H1 (cell line): Measurements from ENCODE around the gene SRRM5. TPM values are rescaled to one million over a fixed set of nuclear protein-coding genes. Genes with fewer than 3 reads are reported as not detected.
A peak's percentile ranks its signal among the peaks of the same experiment; 100 is the strongest.

Experiments used
- CEBPB ChIP-seq: IDR thresholded peaks from 2 replicates; pipeline ENCODE4 v1.6.1; 2012; ENCODE audit warnings: low read depth, low read length
- JUND ChIP-seq: IDR thresholded peaks from 2 replicates; pipeline ENCODE4 v1.6.1; 2011; ENCODE audit warnings: mild to moderate bottlenecking, improper control_type of control experiment, low read length
- MAFK ChIP-seq: IDR thresholded peaks from 2 replicates; pipeline ENCODE4 v1.6.1; 2012; ENCODE audit warnings: low read depth, mild to moderate bottlenecking, improper control_type of control experiment, low read length
- POLR2AphosphoS5 ChIP-seq: IDR thresholded peaks from 2 replicates; pipeline ENCODE4 v1.6.1; 2011; ENCODE audit warnings: low read depth, low read length
- SRF ChIP-seq: IDR thresholded peaks from 2 replicates; pipeline ENCODE4 v1.6.1; 2011; ENCODE audit warnings: mild to moderate bottlenecking, low read depth, low read length, moderate library complexity
- SUZ12 ChIP-seq: fragments of 200-600 bp; sonication (generic); IDR thresholded peaks from 2 replicates; pipeline ENCODE4 v1.6.1; 2012; ENCODE audit warnings: mild to moderate bottlenecking, inconsistent platforms, low read length, moderate library complexity, mixed read lengths
- TEAD4 ChIP-seq: IDR thresholded peaks from 2 replicates; pipeline ENCODE4 v1.6.1; 2012; ENCODE audit warnings: low read depth, low read length, inconsistent platforms, mixed read lengths
- polyA plus RNA-seq, 7 experiments: library from polyadenylated mRNA; depleted of rRNA in 3 of 7; stranded (reverse) in 5 of 7; unstranded in 2 of 7; fragments of >200 nt in 5 of 7; fragments of 200-250 nt in 2 of 7; gene quantifications; 1 replicate in 5 of 7; 2 replicates in 1 of 7; 4 replicates in 1 of 7; pipeline versions ENCODE4 v1.2.1 to v1.2.3, GENCODE V29; 2011 to 2013; ENCODE audit warnings: missing spikeins in 2 of 7, mixed read lengths in 2 of 7
- total RNA-seq: library from RNA; stranded (reverse); fragmentation: NEBNext Ultra II Directional; extraction: Animal tissue kit (Norgen Biotek cat#: 25700); gene quantifications from 2 replicates; pipeline ENCODE4 v1.2.1, GENCODE V29; 2021
- TF ChIP-seq, protein P1 (sequence below): fragments of 300-600 bp; sonication (generic); IDR thresholded peaks from 2 replicates; pipeline ENCODE4 v1.7.1; 2012; ENCODE audit warnings: low read length, moderate library complexity, mild to moderate bottlenecking, inconsistent platforms; ENCODE audit not compliant: insufficient replicate concordance
- TF ChIP-seq, protein P2 (sequence below): IDR thresholded peaks from 2 replicates; pipeline ENCODE4 v1.6.1; 2012; ENCODE audit warnings: low read length, inconsistent platforms

The SRRM5 gene
- total and polyA plus RNA-seq, 2 of the 8 experiments (the other 6 are each of a cell fraction or from before 2014, with no cell fraction given), result 0.06 to 0.11 TPM

DNA sequence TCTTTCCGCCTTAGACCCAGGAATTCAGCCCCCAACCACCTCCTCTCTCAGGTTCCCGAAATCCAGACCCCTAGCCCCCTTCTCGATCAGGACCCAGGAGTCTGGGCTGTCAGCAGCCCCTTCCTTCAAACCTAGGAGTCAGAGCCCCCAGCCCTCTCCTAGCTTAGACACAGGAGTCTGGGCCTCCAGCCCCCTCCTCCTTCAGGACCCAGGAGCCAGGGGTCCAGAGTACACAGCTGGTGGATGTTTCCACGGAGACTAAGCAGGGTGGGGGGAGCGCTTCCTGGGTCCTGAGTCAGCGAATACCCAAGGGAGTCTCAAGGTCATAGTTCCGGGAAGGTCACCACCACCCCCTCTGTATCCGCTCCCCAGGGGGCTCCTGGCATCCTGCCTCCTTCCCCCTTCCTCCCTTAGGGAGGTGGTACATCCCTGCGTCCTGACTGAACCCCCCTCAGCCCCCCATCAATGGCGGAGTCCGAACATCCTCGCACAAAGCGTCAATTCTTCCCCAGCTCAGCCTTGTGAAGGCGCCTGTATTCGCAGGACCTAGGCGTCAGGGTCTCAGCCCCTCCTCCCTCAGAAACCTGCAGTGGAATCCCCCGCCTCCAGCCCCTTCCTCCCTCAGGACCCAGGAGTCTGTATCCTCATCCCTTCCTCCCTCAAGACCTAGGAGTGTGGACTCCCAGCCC lies 23.1 kb downstream of the SRRM5 start (continued):
- TF ChIP-seq, protein P1, sequence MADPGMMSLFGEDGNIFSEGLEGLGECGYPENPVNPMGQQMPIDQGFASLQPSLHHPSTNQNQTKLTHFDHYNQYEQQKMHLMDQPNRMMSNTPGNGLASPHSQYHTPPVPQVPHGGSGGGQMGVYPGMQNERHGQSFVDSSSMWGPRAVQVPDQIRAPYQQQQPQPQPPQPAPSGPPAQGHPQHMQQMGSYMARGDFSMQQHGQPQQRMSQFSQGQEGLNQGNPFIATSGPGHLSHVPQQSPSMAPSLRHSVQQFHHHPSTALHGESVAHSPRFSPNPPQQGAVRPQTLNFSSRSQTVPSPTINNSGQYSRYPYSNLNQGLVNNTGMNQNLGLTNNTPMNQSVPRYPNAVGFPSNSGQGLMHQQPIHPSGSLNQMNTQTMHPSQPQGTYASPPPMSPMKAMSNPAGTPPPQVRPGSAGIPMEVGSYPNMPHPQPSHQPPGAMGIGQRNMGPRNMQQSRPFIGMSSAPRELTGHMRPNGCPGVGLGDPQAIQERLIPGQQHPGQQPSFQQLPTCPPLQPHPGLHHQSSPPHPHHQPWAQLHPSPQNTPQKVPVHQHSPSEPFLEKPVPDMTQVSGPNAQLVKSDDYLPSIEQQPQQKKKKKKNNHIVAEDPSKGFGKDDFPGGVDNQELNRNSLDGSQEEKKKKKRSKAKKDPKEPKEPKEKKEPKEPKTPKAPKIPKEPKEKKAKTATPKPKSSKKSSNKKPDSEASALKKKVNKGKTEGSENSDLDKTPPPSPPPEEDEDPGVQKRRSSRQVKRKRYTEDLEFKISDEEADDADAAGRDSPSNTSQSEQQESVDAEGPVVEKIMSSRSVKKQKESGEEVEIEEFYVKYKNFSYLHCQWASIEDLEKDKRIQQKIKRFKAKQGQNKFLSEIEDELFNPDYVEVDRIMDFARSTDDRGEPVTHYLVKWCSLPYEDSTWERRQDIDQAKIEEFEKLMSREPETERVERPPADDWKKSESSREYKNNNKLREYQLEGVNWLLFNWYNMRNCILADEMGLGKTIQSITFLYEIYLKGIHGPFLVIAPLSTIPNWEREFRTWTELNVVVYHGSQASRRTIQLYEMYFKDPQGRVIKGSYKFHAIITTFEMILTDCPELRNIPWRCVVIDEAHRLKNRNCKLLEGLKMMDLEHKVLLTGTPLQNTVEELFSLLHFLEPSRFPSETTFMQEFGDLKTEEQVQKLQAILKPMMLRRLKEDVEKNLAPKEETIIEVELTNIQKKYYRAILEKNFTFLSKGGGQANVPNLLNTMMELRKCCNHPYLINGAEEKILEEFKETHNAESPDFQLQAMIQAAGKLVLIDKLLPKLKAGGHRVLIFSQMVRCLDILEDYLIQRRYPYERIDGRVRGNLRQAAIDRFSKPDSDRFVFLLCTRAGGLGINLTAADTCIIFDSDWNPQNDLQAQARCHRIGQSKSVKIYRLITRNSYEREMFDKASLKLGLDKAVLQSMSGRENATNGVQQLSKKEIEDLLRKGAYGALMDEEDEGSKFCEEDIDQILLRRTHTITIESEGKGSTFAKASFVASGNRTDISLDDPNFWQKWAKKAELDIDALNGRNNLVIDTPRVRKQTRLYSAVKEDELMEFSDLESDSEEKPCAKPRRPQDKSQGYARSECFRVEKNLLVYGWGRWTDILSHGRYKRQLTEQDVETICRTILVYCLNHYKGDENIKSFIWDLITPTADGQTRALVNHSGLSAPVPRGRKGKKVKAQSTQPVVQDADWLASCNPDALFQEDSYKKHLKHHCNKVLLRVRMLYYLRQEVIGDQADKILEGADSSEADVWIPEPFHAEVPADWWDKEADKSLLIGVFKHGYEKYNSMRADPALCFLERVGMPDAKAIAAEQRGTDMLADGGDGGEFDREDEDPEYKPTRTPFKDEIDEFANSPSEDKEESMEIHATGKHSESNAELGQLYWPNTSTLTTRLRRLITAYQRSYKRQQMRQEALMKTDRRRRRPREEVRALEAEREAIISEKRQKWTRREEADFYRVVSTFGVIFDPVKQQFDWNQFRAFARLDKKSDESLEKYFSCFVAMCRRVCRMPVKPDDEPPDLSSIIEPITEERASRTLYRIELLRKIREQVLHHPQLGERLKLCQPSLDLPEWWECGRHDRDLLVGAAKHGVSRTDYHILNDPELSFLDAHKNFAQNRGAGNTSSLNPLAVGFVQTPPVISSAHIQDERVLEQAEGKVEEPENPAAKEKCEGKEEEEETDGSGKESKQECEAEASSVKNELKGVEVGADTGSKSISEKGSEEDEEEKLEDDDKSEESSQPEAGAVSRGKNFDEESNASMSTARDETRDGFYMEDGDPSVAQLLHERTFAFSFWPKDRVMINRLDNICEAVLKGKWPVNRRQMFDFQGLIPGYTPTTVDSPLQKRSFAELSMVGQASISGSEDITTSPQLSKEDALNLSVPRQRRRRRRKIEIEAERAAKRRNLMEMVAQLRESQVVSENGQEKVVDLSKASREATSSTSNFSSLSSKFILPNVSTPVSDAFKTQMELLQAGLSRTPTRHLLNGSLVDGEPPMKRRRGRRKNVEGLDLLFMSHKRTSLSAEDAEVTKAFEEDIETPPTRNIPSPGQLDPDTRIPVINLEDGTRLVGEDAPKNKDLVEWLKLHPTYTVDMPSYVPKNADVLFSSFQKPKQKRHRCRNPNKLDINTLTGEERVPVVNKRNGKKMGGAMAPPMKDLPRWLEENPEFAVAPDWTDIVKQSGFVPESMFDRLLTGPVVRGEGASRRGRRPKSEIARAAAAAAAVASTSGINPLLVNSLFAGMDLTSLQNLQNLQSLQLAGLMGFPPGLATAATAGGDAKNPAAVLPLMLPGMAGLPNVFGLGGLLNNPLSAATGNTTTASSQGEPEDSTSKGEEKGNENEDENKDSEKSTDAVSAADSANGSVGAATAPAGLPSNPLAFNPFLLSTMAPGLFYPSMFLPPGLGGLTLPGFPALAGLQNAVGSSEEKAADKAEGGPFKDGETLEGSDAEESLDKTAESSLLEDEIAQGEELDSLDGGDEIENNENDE, result no peak
- TF ChIP-seq SRF, result no peak
- TF ChIP-seq, protein P2, sequence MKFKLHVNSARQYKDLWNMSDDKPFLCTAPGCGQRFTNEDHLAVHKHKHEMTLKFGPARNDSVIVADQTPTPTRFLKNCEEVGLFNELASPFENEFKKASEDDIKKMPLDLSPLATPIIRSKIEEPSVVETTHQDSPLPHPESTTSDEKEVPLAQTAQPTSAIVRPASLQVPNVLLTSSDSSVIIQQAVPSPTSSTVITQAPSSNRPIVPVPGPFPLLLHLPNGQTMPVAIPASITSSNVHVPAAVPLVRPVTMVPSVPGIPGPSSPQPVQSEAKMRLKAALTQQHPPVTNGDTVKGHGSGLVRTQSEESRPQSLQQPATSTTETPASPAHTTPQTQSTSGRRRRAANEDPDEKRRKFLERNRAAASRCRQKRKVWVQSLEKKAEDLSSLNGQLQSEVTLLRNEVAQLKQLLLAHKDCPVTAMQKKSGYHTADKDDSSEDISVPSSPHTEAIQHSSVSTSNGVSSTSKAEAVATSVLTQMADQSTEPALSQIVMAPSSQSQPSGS, result no peak
- no peak for TF ChIP-seq CEBPB
- peak; percentile 78 for TF ChIP-seq JUND
- TF ChIP-seq SUZ12, result no peak
- peak; percentile 39; the same call in 1 of the 2 replicates for TF ChIP-seq MAFK
- TF ChIP-seq POLR2AphosphoS5, result 0 out of 2 replicates have a peak, but pooled peaks have one; percentile 36
- TF ChIP-seq TEAD4, result no peak
